ENCODE data around the gene PM20D1. TPM values are rescaled to one million over a fixed set of nuclear protein-coding genes. Genes with fewer than 3 reads are reported as not detected.

Gene PM20D1
- total RNA-seq, 1 donor from 2014 or later: not detected

- Mint-ChIP-seq H3K27me3 (ENCODE audit: low read depth, unreplicated experiment) (peaks cover 3% of the 10 kb centered on the region), H3K4me1 (ENCODE audit: low read depth, unreplicated experiment) (peaks cover 7% of the 10 kb centered on the region), H3K36me3 (ENCODE audit: low read depth, unreplicated experiment) (peaks cover 36% of the 10 kb centered on the region), H3K9me3 (ENCODE audit: unreplicated experiment) (no peaks in the 10 kb centered on the region), H3K27ac (ENCODE audit: unreplicated experiment) (no peak overlapping the region), H3K4me3 (ENCODE audit: unreplicated experiment) (no peak overlapping the region)
- FAIRE-seq (no peak), DNase-seq (ENCODE audit: low read depth) (no peak)
- Histone ChIP-seq H3K9ac (ENCODE audit: low read length) (no peak overlapping the region), H3K4me3 (ENCODE audit: insufficient read depth, low read depth, low read length) (no peak overlapping the region), H3K4me2 (ENCODE audit: low read length) (no peak overlapping the region), H3K27me3 (ENCODE audit: insufficient read depth, low read length) (no peaks in the 10 kb centered on the region), H3K4me1 (ENCODE audit: insufficient read depth, low read length) (peaks cover 2% of the 10 kb centered on the region), H3K27ac (ENCODE audit: low read depth, low read length) (no peak overlapping the region), H3K9me3 (ENCODE audit: insufficient read depth, low read depth, low read length) (no peaks in the 10 kb centered on the region), H3K79me2 (ENCODE audit: insufficient read depth, low read length) (peaks cover 3% of the 10 kb centered on the region), H4K20me1 (ENCODE audit: insufficient read depth, low read length) (peaks cover 39% of the 10 kb centered on the region), H2AFZ (ENCODE audit: low read depth, low read length) (no peak overlapping the region), H3K36me3 (ENCODE audit: insufficient read depth, low read length) (peaks cover 7% of the 10 kb centered on the region)
- TF ChIP-seq CTCF (IDR thresholded peaks at IDR 0.05; ENCODE audit: insufficient read depth, low read depth, low read length) (no peak), EZH2 (IDR thresholded peaks at IDR 0.05; ENCODE audit: insufficient read depth, low read length) (no peak)
Measured at GRCh38 chr1:205802060-205802459, 47.9 kb downstream of the PM20D1 start.

- H3K9me3 ChIP-seq (ENCODE audit: insufficient read depth, low read depth, low read length): no peaks in the 10 kb centered on the region
- H3K4me2 ChIP-seq (ENCODE audit: low read length): no peak overlapping the region
- H3K27me3 ChIP-seq (ENCODE audit: insufficient read depth, low read length): no peaks in the 10 kb centered on the region
- H3K4me1 ChIP-seq (ENCODE audit: insufficient read depth, low read length): peaks cover 2% of the 10 kb centered on the region
- FAIRE-seq (no peak), DNase-seq (ENCODE audit: low read depth) (no peak)
- no peak for TF ChIP-seq EZH2 (IDR thresholded peaks at IDR 0.05; ENCODE audit: insufficient read depth, low read length)
- TF ChIP-seq CTCF (IDR thresholded peaks at IDR 0.05; ENCODE audit: insufficient read depth, low read depth, low read length): no peak
- H3K9ac ChIP-seq (ENCODE audit: low read length): no peak overlapping the region
- Mint-ChIP-seq H3K4me3 (ENCODE audit: unreplicated experiment) (no peak overlapping the region), H3K4me1 (ENCODE audit: low read depth, unreplicated experiment) (peaks cover 7% of the 10 kb centered on the region), H3K27me3 (ENCODE audit: low read depth, unreplicated experiment) (peaks cover 3% of the 10 kb centered on the region), H3K36me3 (ENCODE audit: low read depth, unreplicated experiment) (peaks cover 41% of the 10 kb centered on the region), H3K9me3 (ENCODE audit: unreplicated experiment) (no peaks in the 10 kb centered on the region), H3K27ac (ENCODE audit: unreplicated experiment) (peak overlapping the region; percentile 18)
- H4K20me1 ChIP-seq (ENCODE audit: insufficient read depth, low read length): peaks cover 33% of the 10 kb centered on the region
- H3K27ac ChIP-seq (ENCODE audit: low read depth, low read length): no peak overlapping the region
- peaks cover 14% of the 10 kb centered on the region for H3K36me3 ChIP-seq (ENCODE audit: insufficient read depth, low read length)
- H2AFZ ChIP-seq (ENCODE audit: low read depth, low read length): no peak overlapping the region
- peaks cover 3% of the 10 kb centered on the region for H3K79me2 ChIP-seq (ENCODE audit: insufficient read depth, low read length)
- H3K4me3 ChIP-seq (ENCODE audit: insufficient read depth, low read depth, low read length): no peak overlapping the region
Measured at GRCh38 chr1:205800981-205801703, 48.8 kb downstream of the PM20D1 start.

- no peak overlapping the region for H3K9ac ChIP-seq (ENCODE audit: low read length)
- no peaks in the 10 kb centered on the region for H3K9me3 Mint-ChIP-seq (ENCODE audit: unreplicated experiment)
- no peaks in the 10 kb centered on the region for H3K27me3 ChIP-seq (ENCODE audit: insufficient read depth, low read length)
- peaks cover 3% of the 10 kb centered on the region for H3K79me2 ChIP-seq (ENCODE audit: insufficient read depth, low read length)
- H3K4me1 Mint-ChIP-seq (ENCODE audit: low read depth, unreplicated experiment): peaks cover 4% of the 10 kb centered on the region
- H3K27ac ChIP-seq (ENCODE audit: low read depth, low read length): no peak overlapping the region
- peaks cover 14% of the 10 kb centered on the region for H3K36me3 ChIP-seq (ENCODE audit: insufficient read depth, low read length)
- H3K4me1 ChIP-seq (ENCODE audit: insufficient read depth, low read length): peaks cover 2% of the 10 kb centered on the region
- no peak overlapping the region for H3K4me3 Mint-ChIP-seq (ENCODE audit: unreplicated experiment)
- no peak for DNase-seq (ENCODE audit: low read depth)
- no peak for FAIRE-seq
- H4K20me1 ChIP-seq (ENCODE audit: insufficient read depth, low read length): peaks cover 26% of the 10 kb centered on the region
- no peak overlapping the region for H3K27ac Mint-ChIP-seq (ENCODE audit: unreplicated experiment)
- TF ChIP-seq EZH2 (IDR thresholded peaks at IDR 0.05; ENCODE audit: insufficient read depth, low read length) (no peak), CTCF (IDR thresholded peaks at IDR 0.05; ENCODE audit: insufficient read depth, low read depth, low read length) (no peak)
- H3K9me3 ChIP-seq (ENCODE audit: insufficient read depth, low read depth, low read length): no peaks in the 10 kb centered on the region
- H3K27me3 Mint-ChIP-seq (ENCODE audit: low read depth, unreplicated experiment): peaks cover 3% of the 10 kb centered on the region
- no peak overlapping the region for H2AFZ ChIP-seq (ENCODE audit: low read depth, low read length)
- no peak overlapping the region for H3K4me3 ChIP-seq (ENCODE audit: insufficient read depth, low read depth, low read length)
- no peak overlapping the region for H3K4me2 ChIP-seq (ENCODE audit: low read length)
- peaks cover 44% of the 10 kb centered on the region for H3K36me3 Mint-ChIP-seq (ENCODE audit: low read depth, unreplicated experiment)
Measured at GRCh38 chr1:205800427-205800826, 49.5 kb downstream of the PM20D1 start.
